GM12878 (cell line): ENCODE measurements around the gene ATF6. TPM values are rescaled to one million over a fixed set of nuclear protein-coding genes. Genes with fewer than 3 reads are reported as not detected.

Experiments
- ATAC-seq: fragments of 200-7000 bp; cut with Tn5 transposase; 3 replicates; pipeline ENCODE4 v1.9.1; 2020; ENCODE audit warnings: mild to moderate bottlenecking, moderate library complexity
- BruUV-seq: library from RNA; stranded (reverse); fragments of 400-500 nt; replicated peaks from 2 replicates; lab custom pipeline; 2021; lab: Mats Ljungman, UMichigan
- CTCF ChIA-PET: fragments of 300-600 bp; sonication (Branson Sonifier 250); formaldehyde crosslinking; extraction: SDS; loops from one replicate; lab custom pipeline; 2021; ENCODE audit warnings: inconsistent platforms; lab: Yijun Ruan, JAX
- POLR2A ChIA-PET: fragments of 350-600 bp; formaldehyde crosslinking; extraction: SDS; loops from one replicate; lab custom pipeline; 2021; ENCODE audit warnings: inconsistent platforms; lab: Charles Lee
- RAD21 ChIA-PET: fragments of 300-600 bp; sonication (Branson Sonifier 250); formaldehyde crosslinking; loops from one replicate; lab custom pipeline; 2023; ENCODE audit warnings: antibody characterized with exemption; ENCODE audit not compliant: unreplicated experiment; lab: Charles Lee
- SMC1A ChIA-PET: fragments of 300-600 bp; sonication (Branson Sonifier 250); formaldehyde crosslinking; loops from one replicate; lab custom pipeline; 2023; ENCODE audit not compliant: unreplicated experiment, uncharacterized antibody; lab: Charles Lee
- DNase-seq: peaks from one replicate; pipeline ENCODE4 v3.0.0-alpha.2; 2011; ENCODE audit warnings: low read depth, low spot score
- FAIRE-seq: peaks from 3 replicates; lab custom pipeline; 2011; peaks lifted over from hg19 to GRCh38; lab: Jason Lieb, UNC
- H2AFZ ChIP-seq: 2 replicates; pipeline ENCODE4 v1.6.0; 2011; ENCODE audit warnings: low read depth, low read length, control low read depth; ENCODE audit not compliant: control insufficient read depth
- H3K27ac ChIP-seq: 2 replicates; pipeline ENCODE4 v1.5.1; 2011; ENCODE audit warnings: control low read depth; ENCODE audit not compliant: control insufficient read depth, insufficient read depth
- H3K27me3 ChIP-seq, 2 experiments: replicated peaks in 1 of 2; 2 replicates each; pipeline versions ENCODE4 v1.6.0 to v1.6.1; 2011; ENCODE audit warnings: low read length in 1 of 2; ENCODE audit not compliant: control insufficient read depth in 2 of 2, insufficient read depth in 2 of 2
- H3K36me3 ChIP-seq, 2 experiments: 2 replicates each; pipeline ENCODE4 v1.5.1; 2011; ENCODE audit warnings: low read length in 1 of 2; ENCODE audit not compliant: control insufficient read depth in 2 of 2, insufficient read depth in 2 of 2
- H3K4me1 ChIP-seq: 2 replicates; pipeline ENCODE4 v1.6.1; 2011; ENCODE audit warnings: mild to moderate bottlenecking, low read length, moderate library complexity, mixed read lengths; ENCODE audit not compliant: control insufficient read depth, insufficient read depth
- H3K4me2 ChIP-seq: 2 replicates; pipeline ENCODE4 v1.6.0; 2011; ENCODE audit warnings: control low read depth; ENCODE audit not compliant: control insufficient read depth, insufficient read depth
- H3K4me3 ChIP-seq: fragments of 200-600 bp; sonication (generic); 2 replicates; pipeline ENCODE4 v1.5.1; 2016
- H3K79me2 ChIP-seq: 2 replicates; pipeline ENCODE4 v1.6.0; 2011; ENCODE audit warnings: low read length; ENCODE audit not compliant: control insufficient read depth, insufficient read depth
- H3K9ac ChIP-seq: 2 replicates; pipeline ENCODE4 v1.8.0; 2011; ENCODE audit warnings: low read length, control low read depth, mixed read lengths; ENCODE audit not compliant: control insufficient read depth, insufficient read depth
- H3K9me3 ChIP-seq: replicated peaks from 3 replicates; pipeline ENCODE4 v1.5.1; 2011; ENCODE audit warnings: mild to moderate bottlenecking, low read length; ENCODE audit not compliant: control insufficient read depth, insufficient read depth
- H4K20me1 ChIP-seq: 2 replicates; pipeline ENCODE4 v1.6.0; 2011; ENCODE audit not compliant: control insufficient read depth, insufficient read depth
- ATF2 ChIP-seq: IDR thresholded peaks from 2 replicates; pipeline ENCODE4 v1.6.1; 2012; ENCODE audit warnings: low read length, inconsistent platforms
- BMI1 ChIP-seq: fragments of 450-650 bp; IDR thresholded peaks from 2 replicates; pipeline ENCODE4 v1.6.1; 2016; ENCODE audit warnings: mild to moderate bottlenecking, moderate library complexity, borderline replicate concordance
- CHD1 ChIP-seq: IDR thresholded peaks from 2 replicates; pipeline ENCODE4 v1.6.1; 2012; ENCODE audit warnings: low read depth, low read length, improper control_type of control experiment
- CREM ChIP-seq: IDR thresholded peaks from 2 replicates; pipeline ENCODE4 v1.6.1; 2014; ENCODE audit warnings: antibody characterized with exemption, low read depth
- ESRRA ChIP-seq: IDR thresholded peaks from 2 replicates; pipeline ENCODE4 v1.6.1; 2012; ENCODE audit warnings: mild to moderate bottlenecking, low read length, improper control_type of control experiment
- EZH2 ChIP-seq: IDR thresholded peaks from 2 replicates; pipeline ENCODE4 v1.6.1; 2012; ENCODE audit warnings: low read depth, mild to moderate bottlenecking, control low read depth, inconsistent platforms, low read length, borderline replicate concordance; ENCODE audit not compliant: control insufficient read depth
- JUNB ChIP-seq: IDR thresholded peaks from 2 replicates; pipeline ENCODE4 v1.6.1; 2016; ENCODE audit warnings: antibody characterized with exemption, mild to moderate bottlenecking
- NFYA ChIP-seq: IDR thresholded peaks from 2 replicates; pipeline ENCODE4 v1.6.1; 2011; ENCODE audit warnings: low read depth, mild to moderate bottlenecking, low read length, improper control_type of control experiment, borderline replicate concordance
- PRDM15 ChIP-seq: fragments of 450-650 bp; formaldehyde crosslinking; IDR thresholded peaks from 2 replicates; pipeline ENCODE4 v1.4.0; 2020; ENCODE audit warnings: mild to moderate bottlenecking, moderate library complexity
- RUNX3 ChIP-seq: IDR thresholded peaks from 2 replicates; pipeline ENCODE4 v1.6.1; 2012; ENCODE audit warnings: low read length, inconsistent platforms
- SMAD5 ChIP-seq: IDR thresholded peaks from 2 replicates; pipeline ENCODE4 v1.6.1; 2016; ENCODE audit warnings: antibody characterized with exemption, low read depth
- SMC3 ChIP-seq: IDR thresholded peaks from 2 replicates; pipeline ENCODE4 v1.6.1; 2011; ENCODE audit warnings: low read length, improper control_type of control experiment, borderline replicate concordance
- ZNF592 ChIP-seq: fragments of 450-650 bp; IDR thresholded peaks from 2 replicates; pipeline ENCODE4 v1.6.1; 2017; ENCODE audit warnings: mild to moderate bottlenecking, moderate library complexity
- WGBS: methylation state at CpG from one replicate; pipeline ENCODE4 v1.1.6; 2016; ENCODE audit warnings: low lambda C conversion rate; ENCODE audit not compliant: insufficient replicate concordance, insufficient coverage; ENCODE audit errors: missing lambda C conversion rate; 5-methylcytosine and 5-hydroxymethylcytosine counted together
- in situ Hi-C: fragments of 300-500 bp; cut with MboI; formaldehyde crosslinking; loops from 9 replicates; pipeline ENCODE4 v1.14.3; 2018; ENCODE audit warnings: mixed read lengths
- intact Hi-C: fragments of 100-400 bp; cut with micrococcal nuclease; formaldehyde crosslinking; loops from one replicate; pipeline ENCODE4 v1.14.2; 2022; ENCODE audit not compliant: unreplicated experiment
- polyA plus RNA-seq, 11 experiments: library from polyadenylated mRNA; depleted of rRNA in 4 of 11; unstranded in 6 of 11; stranded (reverse) in 5 of 11; fragments of >200 nt; fragmentation: Nextera tagmentation in 4 of 11; fragmentation: Illumina TruSeq in 1 of 11; extraction: Ambion mirVana in 4 of 11; extraction: Trizol in 1 of 11; gene quantifications; 1 replicate in 1 of 11; 2 replicates in 10 of 11; pipeline versions ENCODE4 v1.2.1 to v1.2.3, GENCODE V29; 2011 to 2016; ENCODE audit warnings: inconsistent platforms in 2 of 11, missing spikeins in 2 of 11, low read depth in 1 of 11
- total RNA-seq, 4 experiments: library from RNA; depleted of rRNA in 3 of 4; stranded (reverse); fragments of >200 nt in 3 of 4; fragmentation: Illumina TruSeq in 1 of 4; extraction: Trizol in 1 of 4; gene quantifications; 2 replicates each; pipeline versions ENCODE4 v1.2.1 to v1.2.3, GENCODE V29; 2013 to 2021

The ATF6 gene
- total and polyA plus RNA-seq, 10 of the 15 experiments (the other 5 are each of a cell fraction or from before 2014, with no cell fraction given): 7.8 to 24.3 (median 14.7) TPM

- no peak overlapping the region for H3K27ac ChIP-seq
- POLR2A ChIA-PET: interaction anchor here (2.7 kb wide), 1 partner anchor 19 kb away, joined by 8 read pairs; no protein-coding TSS in a partner anchor
- BruUV-seq: no TSS peak
- H4K20me1 ChIP-seq: no peaks in the 10 kb centered on the region
- ATAC-seq (no peak), DNase-seq (no peak), FAIRE-seq (no peak)
- H3K9ac ChIP-seq: peak overlapping the region; percentile 26; the same call in 1 of the 2 replicates
- CTCF ChIA-PET: interaction anchor here (0.6 to 3.7 kb wide), 5 partner anchors 8 to 644 kb away, joined by 3 to 44 read pairs (median 3); no protein-coding TSS in a partner anchor
- peaks cover 0 to 4% of the 10 kb centered on the region in 2 experiments; a peak in 1 of 4 replicates for H3K36me3 ChIP-seq
- in situ Hi-C loops: loop anchor here (10.0 kb wide), 2 partner anchors 263 to 553 kb away; partner anchors contain the start of gene ADAMTS4
- H3K9me3 ChIP-seq: no peaks in the 10 kb centered on the region; the same call in 2 of the 3 replicates
- TF ChIP-seq ATF2 (0 out of 2 replicates have a peak, but pooled peaks have one; percentile 20), ZNF592 (no peak), NFYA (no peak), EZH2 (no peak), SMC3 (no peak), CREM (peak; percentile 16; the same call in 1 of the 2 replicates), JUNB (peak; percentile 59), PRDM15 (CRISPR knock-in tag) (no peak), CHD1 (no peak), BMI1 (no peak), RUNX3 (no peak), ESRRA (no peak), SMAD5 (no peak)
- RAD21 ChIA-PET: interaction anchor here (2.3 to 3.4 kb wide), 2 partner anchors 8 to 45 kb away, joined by 7 to 36 read pairs; no protein-coding TSS in a partner anchor
- WGBS: 45% methylated on average over 6 of the region's 6 CpGs
- intact Hi-C loops: loop anchor here (10.0 kb wide), 2 partner anchors 203 to 353 kb away; partner anchors contain the start of gene FCGR3A
- H2AFZ ChIP-seq: peak overlapping the region; percentile 82
- H3K4me3 ChIP-seq: no peak overlapping the region
- no peaks in the 10 kb centered on the region for H3K27me3 ChIP-seq
- H3K4me2 ChIP-seq: peak overlapping the region; percentile 82
- H3K4me1 ChIP-seq: peaks cover 38% of the 10 kb centered on the region
- SMC1A ChIA-PET: interaction anchor here (1.0 to 3.0 kb wide), 4 partner anchors 8 to 100 kb away, joined by 3 to 22 read pairs (median 3); no protein-coding TSS in a partner anchor
- peaks cover 26% of the 10 kb centered on the region for H3K79me2 ChIP-seq
Measured at GRCh38 chr1:161747801-161748200, 18.3 kb upstream of the ATF6 start.
